Subcutaneous preadipocyte (primary cell): ENCODE results near the gene PTPRQ. TPM values are rescaled to one million over a fixed set of nuclear protein-coding genes. Genes with fewer than 3 reads are reported as not detected.

Experiments
- total RNA-seq: library from RNA; depleted of rRNA; stranded (reverse); fragments of >200 nt; gene quantifications from 2 replicates; pipeline ENCODE4 v1.2.3, GENCODE V29; 2012

The PTPRQ gene
- total RNA-seq = 2.2 and 4.9 TPM in 2 replicates

GRCh38 chr12:80443974-80444666, at the start of gene PTPRQ:
Gene PTPRQ (plus strand): TSS chr12:80444235. CDS start chr12:80444346, 111 bp downstream.

DNA sequence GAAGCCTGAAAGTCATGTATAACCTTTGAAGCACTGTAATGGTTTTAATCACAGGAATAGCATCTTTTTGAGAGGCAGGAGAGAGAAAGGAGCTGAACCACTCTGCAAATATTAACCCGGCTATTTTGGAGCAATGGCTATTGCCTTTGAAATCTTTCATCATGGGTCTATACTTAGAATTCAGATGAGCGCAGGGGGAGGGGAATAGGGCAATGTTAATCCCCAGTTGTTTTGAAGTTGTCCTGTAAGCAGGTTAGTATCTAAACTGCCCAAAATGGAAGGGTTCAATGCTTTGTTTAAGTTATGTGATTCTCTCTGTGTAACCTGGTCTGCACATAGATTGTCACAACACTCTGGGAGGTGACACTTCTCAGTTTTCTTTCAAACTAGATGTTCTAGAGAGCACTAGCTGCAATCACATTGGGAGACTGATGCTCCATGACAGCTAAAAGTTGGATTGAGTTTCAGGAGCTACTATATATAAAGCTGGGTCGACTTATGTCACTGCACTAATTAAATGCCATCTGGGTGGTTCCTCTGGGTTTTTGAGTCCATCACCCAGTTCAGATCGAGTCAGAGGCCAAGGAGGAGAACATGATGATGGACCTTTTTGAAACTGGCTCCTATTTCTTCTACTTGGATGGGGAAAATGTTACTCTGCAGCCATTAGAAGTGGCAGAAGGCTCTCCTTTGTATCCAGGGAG, 263.2 kb downstream of the PTPRQ start, which contains the start of gene MYF6:
Gene MYF6, plus strand, starts transcription at position 509 of the 704 bp plus-strand sequence. Its CDS starts 86 bp downstream, at position 595.

GRCh38 chr12:80716696-80717469, 272.8 kb downstream of the PTPRQ start, which contains the start of gene MYF5:
Gene MYF5 (plus strand): TSS chr12:80716912. CDS start chr12:80717064, 152 bp downstream.

